Stimulated activated naive B cell treated with anti-CD40 and anti-IgM and Interleukin-4, amounts not matched to agents 10 μg/mL and 1 μg/mL and 100 μg/mL, for 72 hours (primary cell): ENCODE data around the gene SEMA6B.
"Not testable (repeated sequence)": the region's sequence is repeated elsewhere in the genome, so short reads cannot be mapped to it uniquely, and the experiment has no call there.

Source experiments
- ATAC-seq, 2 donors: fragments of 150-1000 bp; cut with Tn5 transposase; replicated peaks; 2 replicates each; pipeline ENCODE4 v1.10.0; 2021; ENCODE audit warnings: moderate library complexity in 1 of 2
- DNase-seq: peaks from one replicate; pipeline ENCODE4 v3.0.0; 2021
- H3K27ac Mint-ChIP-seq: one replicate; pipeline ENCODE4 v1.8.0; 2022; ENCODE audit warnings: mild to moderate bottlenecking, mixed read lengths
- H3K27me3 Mint-ChIP-seq, 2 donors: one replicate each; pipeline ENCODE4 v1.8.0; 2022; ENCODE audit warnings: mixed read lengths in 2 of 2
- H3K36me3 Mint-ChIP-seq, 2 donors: one replicate each; pipeline ENCODE4 v1.8.0; 2022; ENCODE audit warnings: mixed read lengths in 2 of 2, mild to moderate bottlenecking in 1 of 2
- H3K4me1 Mint-ChIP-seq, 2 donors: one replicate each; pipeline ENCODE4 v1.8.0; 2022; ENCODE audit warnings: mixed read lengths in 2 of 2, mild to moderate bottlenecking in 1 of 2
- H3K4me3 Mint-ChIP-seq, 2 donors: one replicate each; pipeline ENCODE4 v1.8.0; 2022; ENCODE audit warnings: mild to moderate bottlenecking in 2 of 2, mixed read lengths in 2 of 2, moderate library complexity in 1 of 2
- H3K9me3 Mint-ChIP-seq, 2 donors: one replicate each; pipeline ENCODE4 v1.8.0; 2022; ENCODE audit warnings: mixed read lengths in 2 of 2, mild to moderate bottlenecking in 1 of 2

The SEMA6B gene

GRCh38 chr19:4554717-4555116 lies 4.8 kb downstream of the SEMA6B start:
- Mint-ChIP-seq H3K27ac (no peak overlapping the region), H3K9me3 (peaks cover 4 to 6% of the 10 kb centered on the region in 2 donors), H3K36me3 (peaks cover 0 to 3% of the 10 kb centered on the region in 2 donors), H3K27me3 (peaks cover 33 to 47% of the 10 kb centered on the region in 2 donors), H3K4me3 (no peak overlapping the region), H3K4me1 (peaks cover 0 to 5% of the 10 kb centered on the region in 2 donors)
- ATAC-seq (no peak), DNase-seq (no peak)

DNA sequence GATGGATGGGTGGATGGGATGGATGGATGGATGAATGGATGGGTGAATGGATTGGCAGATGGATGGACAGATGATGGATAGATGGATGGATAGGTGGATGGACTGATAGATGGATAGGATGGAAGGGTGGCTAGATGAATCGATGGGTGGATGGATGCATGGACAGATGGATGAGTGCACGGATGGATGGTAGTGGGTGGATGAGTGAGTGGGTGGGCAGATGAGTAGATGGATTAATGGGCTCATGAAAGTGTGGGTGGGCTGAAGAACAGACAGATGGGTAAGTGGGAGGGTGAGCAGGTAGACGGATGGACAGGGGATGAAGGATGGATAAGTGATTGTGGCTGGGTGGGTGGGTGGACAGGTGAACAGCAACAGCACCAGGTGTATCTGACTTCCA lies 5.7 kb downstream of the SEMA6B start:
- Mint-ChIP-seq H3K4me3 (no peak overlapping the region), H3K9me3 (peaks cover 4 to 6% of the 10 kb centered on the region in 2 donors), H3K27me3 (peaks cover 39 to 53% of the 10 kb centered on the region in 2 donors), H3K36me3 (peaks cover 0 to 3% of the 10 kb centered on the region in 2 donors), H3K4me1 (peaks cover 0 to 3% of the 10 kb centered on the region in 2 donors), H3K27ac (no peak overlapping the region)
- no peak for ATAC-seq
- no peak for DNase-seq

DNA sequence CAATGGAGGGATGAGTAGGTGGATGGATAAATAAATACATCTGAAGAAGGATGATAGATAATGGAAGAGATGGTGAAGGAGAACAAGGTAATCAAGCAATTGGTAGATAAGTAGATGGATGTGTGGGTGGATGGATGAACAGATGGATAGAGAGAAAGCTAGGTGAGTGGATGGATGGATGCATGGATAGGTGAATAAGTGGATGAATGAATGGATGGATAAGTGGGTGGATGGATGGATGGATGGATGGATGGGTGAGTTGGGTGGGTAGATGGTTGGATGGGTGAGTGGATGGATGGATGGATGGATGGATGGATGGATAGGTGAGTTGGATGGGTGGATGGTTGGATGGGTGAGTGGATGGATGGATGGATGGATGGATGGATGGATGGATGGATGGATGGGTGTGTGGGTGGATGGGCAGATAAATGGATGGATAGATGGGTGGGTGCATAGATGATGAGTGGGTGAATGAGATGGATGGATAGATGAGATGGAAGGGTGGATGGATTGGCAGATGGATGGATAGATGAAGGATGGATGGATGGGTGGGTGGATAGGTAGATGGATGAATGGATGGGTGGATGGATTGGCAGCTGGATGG lies 6.3 kb downstream of the SEMA6B start:
- peaks cover 39 to 54% of the 10 kb centered on the region in 2 donors for H3K27me3 Mint-ChIP-seq
- ATAC-seq = no peak

DNA sequence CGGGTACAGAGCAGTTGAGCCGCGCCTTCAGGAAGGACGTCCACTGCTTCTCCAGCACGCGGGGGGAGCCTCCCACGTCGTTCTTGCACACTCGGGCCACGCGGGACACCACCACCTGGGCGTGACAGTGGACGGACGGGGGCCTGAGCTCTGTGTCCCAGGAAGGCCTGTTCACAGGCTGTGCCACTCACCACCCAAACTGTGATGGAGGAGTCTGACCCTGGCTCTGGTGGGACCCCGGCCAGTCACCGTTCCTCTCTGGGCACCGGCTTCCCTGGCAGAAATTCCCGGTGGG lies 7.0 kb downstream of the SEMA6B start:
- Mint-ChIP-seq H3K36me3 (peaks cover 0 to 2% of the 10 kb centered on the region in 2 donors), H3K9me3 (peaks cover 4 to 6% of the 10 kb centered on the region in 2 donors), H3K27me3 (peaks cover 37 to 50% of the 10 kb centered on the region in 2 donors), H3K4me1 (no peaks in the 10 kb centered on the region), H3K4me3 (no peak overlapping the region), H3K27ac (no peak overlapping the region)
- ATAC-seq = no peak
- DNase-seq = no peak

More for the DNA sequence above, 6.3 kb downstream of the SEMA6B start:
- Mint-ChIP-seq H3K4me3 (no peak overlapping the region), H3K27ac (no peak overlapping the region), H3K9me3 (peaks cover 4 to 6% of the 10 kb centered on the region in 2 donors), H3K4me1 (peaks cover 0 to 3% of the 10 kb centered on the region in 2 donors), H3K36me3 (peaks cover 0 to 3% of the 10 kb centered on the region in 2 donors)
- DNase-seq = no peak

GRCh38 chr19:4550479-4551050 lies 8.9 kb downstream of the SEMA6B start:
- Mint-ChIP-seq H3K9me3 (peaks cover 4 to 6% of the 10 kb centered on the region in 2 donors), H3K4me3 (no peak overlapping the region), H3K4me1 (no peaks in the 10 kb centered on the region), H3K27me3 (peaks cover 31 to 41% of the 10 kb centered on the region in 2 donors), H3K27ac (no peak overlapping the region), H3K36me3 (no peaks in the 10 kb centered on the region)
- DNase-seq = no peak
- no peak for ATAC-seq

- no peak overlapping the region for H3K4me3 Mint-ChIP-seq
- no peaks in the 10 kb centered on the region for H3K36me3 Mint-ChIP-seq
- H3K4me1 Mint-ChIP-seq = no peaks in the 10 kb centered on the region
- H3K27me3 Mint-ChIP-seq = peaks cover 31 to 41% of the 10 kb centered on the region in 2 donors
- no peak overlapping the region for H3K27ac Mint-ChIP-seq
- no peak for DNase-seq
- peaks cover 4 to 6% of the 10 kb centered on the region in 2 donors for H3K9me3 Mint-ChIP-seq
- ATAC-seq = no peak
Measured at GRCh38 chr19:4550018-4550417, 9.5 kb downstream of the SEMA6B start.

DNA sequence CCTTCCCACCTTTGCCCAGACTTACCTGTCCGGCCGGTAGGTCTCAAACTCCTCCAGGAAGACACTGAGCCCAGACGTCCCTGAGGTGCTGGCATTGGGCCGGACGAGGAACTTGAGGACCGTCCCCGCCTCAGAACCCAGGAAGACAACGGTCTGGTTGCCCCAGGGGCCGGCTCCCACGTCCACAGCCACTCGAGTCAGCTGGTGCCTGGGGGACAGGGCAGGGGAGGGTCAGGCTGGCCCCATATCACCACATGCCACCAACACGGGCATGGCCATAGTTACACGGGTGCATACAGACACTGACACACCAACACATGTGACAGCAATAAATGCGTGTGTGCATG lies 11.3 kb downstream of the SEMA6B start:
- peaks cover 4% of the 10 kb centered on the region in 2 donors for H3K9me3 Mint-ChIP-seq

DNA sequence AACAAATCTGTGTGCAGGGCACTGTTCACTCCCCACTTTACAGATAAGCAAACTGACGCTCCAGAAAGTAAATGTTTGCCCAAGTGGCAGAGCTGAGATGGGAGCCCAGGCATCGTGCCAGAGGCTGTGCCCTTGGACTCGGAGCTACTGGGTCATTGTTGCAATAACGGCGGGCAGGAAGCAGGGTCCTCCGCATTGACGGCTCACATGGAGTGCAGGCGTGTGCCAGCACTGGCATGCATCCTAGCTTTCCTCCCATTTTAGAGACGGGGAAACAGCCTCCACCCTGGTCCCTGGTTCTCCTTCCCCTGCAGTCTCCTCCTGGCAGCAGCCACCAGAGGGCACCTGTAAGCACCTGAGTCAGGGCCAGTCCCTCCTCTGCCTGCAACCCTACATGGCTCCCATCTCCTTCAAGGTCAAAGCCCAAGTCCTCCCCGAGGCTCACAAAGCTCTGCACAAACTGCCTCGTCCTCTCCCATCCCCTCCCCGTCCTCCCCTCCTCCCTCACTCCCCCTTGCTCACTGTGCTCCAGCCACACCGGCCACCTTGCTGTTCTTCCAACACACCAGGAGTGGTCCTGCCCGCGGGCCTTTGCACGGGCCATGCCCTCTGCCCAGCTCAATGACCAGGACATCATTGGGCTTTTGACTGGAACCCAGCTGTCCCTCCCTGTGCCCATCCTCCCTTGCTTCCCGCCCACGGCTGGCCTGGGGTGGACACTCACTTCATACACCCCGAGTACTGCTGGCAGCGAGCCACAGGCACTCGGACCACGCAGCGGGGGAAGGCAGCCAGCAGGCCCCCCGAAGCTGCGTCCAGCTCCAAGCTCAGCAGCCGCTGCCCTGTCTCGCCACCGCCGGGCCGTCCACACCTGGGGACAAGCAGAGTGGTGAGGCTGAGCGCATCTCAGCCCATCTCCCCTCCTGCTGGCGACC lies 11.9 kb downstream of the SEMA6B start:
- no peaks in the 10 kb centered on the region for H3K36me3 Mint-ChIP-seq
- peaks cover 0 to 2% of the 10 kb centered on the region in 2 donors for H3K9me3 Mint-ChIP-seq
- no peak overlapping the region for H3K4me3 Mint-ChIP-seq
- ATAC-seq = no peak
- no peak overlapping the region for H3K27ac Mint-ChIP-seq
- no peak for DNase-seq
- peaks cover 20 to 25% of the 10 kb centered on the region in 2 donors for H3K27me3 Mint-ChIP-seq
- H3K4me1 Mint-ChIP-seq = no peaks in the 10 kb centered on the region

More for the DNA sequence above, 11.3 kb downstream of the SEMA6B start:
- Mint-ChIP-seq H3K4me1 (no peaks in the 10 kb centered on the region), H3K4me3 (no peak overlapping the region), H3K27me3 (peaks cover 25 to 31% of the 10 kb centered on the region in 2 donors), H3K27ac (no peak overlapping the region), H3K36me3 (no peaks in the 10 kb centered on the region)
- ATAC-seq = no peak
- DNase-seq = no peak

GRCh38 chr19:4543842-4544647 lies 15.4 kb downstream of the SEMA6B start:
- ATAC-seq (no peak), DNase-seq (no peak)
- Mint-ChIP-seq H3K27ac (no peak overlapping the region), H3K4me1 (peaks cover 6 to 13% of the 10 kb centered on the region in 2 donors), H3K36me3 (peaks cover 0 to 3% of the 10 kb centered on the region in 2 donors), H3K9me3 (no peaks in the 10 kb centered on the region), H3K4me3 (no peak overlapping the region), H3K27me3 (peaks cover 14 to 18% of the 10 kb centered on the region in 2 donors)

- H3K27me3 Mint-ChIP-seq = peaks cover 11 to 21% of the 10 kb centered on the region in 2 donors
- no peak overlapping the region for H3K27ac Mint-ChIP-seq
- no peaks in the 10 kb centered on the region for H3K9me3 Mint-ChIP-seq
- no peak for DNase-seq
- ATAC-seq = no peak
- peaks cover 6 to 16% of the 10 kb centered on the region in 2 donors for H3K4me1 Mint-ChIP-seq
- peaks cover 0 to 3% of the 10 kb centered on the region in 2 donors for H3K36me3 Mint-ChIP-seq
- H3K4me3 Mint-ChIP-seq = no peak overlapping the region
Measured at GRCh38 chr19:4542896-4543841, 16.3 kb downstream of the SEMA6B start.

- ATAC-seq = not testable (repeated sequence)
Measured at GRCh38 chr19:4541806-4542145, 17.7 kb downstream of the SEMA6B start.

DNA sequence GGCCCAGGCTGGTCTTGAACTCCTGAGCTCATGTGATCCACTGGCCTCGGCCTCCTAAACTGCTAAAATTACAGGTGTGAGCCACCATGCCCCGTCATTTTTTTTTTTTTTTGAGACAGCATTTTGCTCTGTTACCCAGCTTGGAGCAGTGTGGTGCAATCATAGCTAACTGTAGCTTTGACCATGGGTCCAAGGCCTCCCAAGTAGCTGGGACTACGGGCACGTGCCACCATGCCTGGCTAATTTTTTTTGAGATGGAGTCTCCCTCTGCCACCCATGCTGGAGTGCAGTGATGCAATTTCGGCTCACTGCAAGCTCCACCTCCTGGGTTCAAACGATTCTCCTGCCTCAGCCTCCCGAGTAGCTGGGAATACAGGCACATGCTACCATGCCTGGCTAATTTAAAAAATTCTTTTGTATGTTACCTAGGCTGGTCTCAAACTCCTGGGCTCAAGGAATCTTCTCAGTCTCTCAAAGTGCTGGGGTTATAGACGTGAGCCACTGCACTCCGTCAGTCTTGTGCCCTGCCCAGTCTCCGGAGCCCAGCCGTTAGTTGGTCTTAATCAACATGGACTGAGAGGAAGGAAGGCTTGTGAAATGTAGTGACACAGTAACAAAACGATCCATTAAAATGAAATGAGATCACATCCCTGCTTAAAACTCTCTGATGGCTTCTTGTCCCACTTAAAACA lies 18.2 kb downstream of the SEMA6B start:
- Mint-ChIP-seq H3K9me3 (no peaks in the 10 kb centered on the region), H3K4me1 (peaks cover 6 to 16% of the 10 kb centered on the region in 2 donors), H3K36me3 (peaks cover 0 to 3% of the 10 kb centered on the region in 2 donors), H3K27me3 (peaks cover 7 to 28% of the 10 kb centered on the region in 2 donors), H3K27ac (no peak overlapping the region), H3K4me3 (no peak overlapping the region)
- ATAC-seq (no peak), DNase-seq (no peak)

More at GRCh38 chr19:4541806-4542145, 17.7 kb downstream of the SEMA6B start:
- Mint-ChIP-seq H3K4me1 (peaks cover 6 to 16% of the 10 kb centered on the region in 2 donors), H3K27me3 (peaks cover 7 to 24% of the 10 kb centered on the region in 2 donors)
- not testable (repeated sequence) for H3K4me3 Mint-ChIP-seq, DNase-seq, H3K27ac Mint-ChIP-seq, H3K36me3 Mint-ChIP-seq, H3K9me3 Mint-ChIP-seq
